Measurements from ENCODE around the gene CGB3.
"Not testable (repeated sequence)": the region's sequence is repeated elsewhere in the genome, so short reads cannot be mapped to it uniquely, and the experiment has no call there.

Gene CGB3

DNA sequence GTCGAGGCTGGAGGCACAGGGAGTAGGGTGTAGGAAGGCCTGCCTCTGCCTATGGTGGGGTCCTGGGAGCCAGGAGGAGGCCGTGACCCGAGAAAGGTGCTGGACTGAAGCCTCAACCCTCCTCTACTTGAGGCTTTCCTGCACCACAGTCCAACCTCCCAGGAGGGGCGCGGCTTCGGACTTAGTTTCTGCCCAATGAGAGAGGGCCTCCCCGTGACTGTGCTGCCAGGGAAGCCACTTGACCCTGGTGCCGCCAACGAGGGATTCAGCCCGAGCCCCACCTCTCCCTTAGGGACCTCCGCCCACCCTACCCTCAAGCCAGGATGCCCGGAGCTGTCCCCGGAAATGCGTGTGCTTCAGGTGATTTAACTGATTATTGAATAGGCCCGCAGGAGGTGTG lies at the start of gene CGB3:
TSS of gene CGB3 (minus strand) at position 101 of the 400 bp plus-strand sequence. CDS start 362 bp downstream, outside the sequence.
- H3K36me3 ChIP-seq (ENCODE audit: control insufficient read depth in 1 of 2, insufficient read depth in 2 of 2, low read length in 2 of 2); H3K9ac ChIP-seq (ENCODE audit: low read depth in 1 of 2, low read length in 2 of 2); H3K4me3 ChIP-seq (ENCODE audit: low read depth in 1 of 2, low read length in 2 of 2); H3K4me1 ChIP-seq (ENCODE audit: control insufficient read depth in 1 of 2, insufficient read depth in 2 of 2, low read length in 2 of 2); H3K9me3 ChIP-seq (ENCODE audit: control insufficient read depth in 1 of 2, low read length in 2 of 2); H3K27ac ChIP-seq (ENCODE audit: low read depth, low read length): not testable (repeated sequence)
- peaks cover 13% of the 10 kb centered on the region in 2 donors for H3K27me3 ChIP-seq (ENCODE audit: control insufficient read depth in 1 of 2, insufficient read depth in 2 of 2, low read length in 2 of 2)

DNA sequence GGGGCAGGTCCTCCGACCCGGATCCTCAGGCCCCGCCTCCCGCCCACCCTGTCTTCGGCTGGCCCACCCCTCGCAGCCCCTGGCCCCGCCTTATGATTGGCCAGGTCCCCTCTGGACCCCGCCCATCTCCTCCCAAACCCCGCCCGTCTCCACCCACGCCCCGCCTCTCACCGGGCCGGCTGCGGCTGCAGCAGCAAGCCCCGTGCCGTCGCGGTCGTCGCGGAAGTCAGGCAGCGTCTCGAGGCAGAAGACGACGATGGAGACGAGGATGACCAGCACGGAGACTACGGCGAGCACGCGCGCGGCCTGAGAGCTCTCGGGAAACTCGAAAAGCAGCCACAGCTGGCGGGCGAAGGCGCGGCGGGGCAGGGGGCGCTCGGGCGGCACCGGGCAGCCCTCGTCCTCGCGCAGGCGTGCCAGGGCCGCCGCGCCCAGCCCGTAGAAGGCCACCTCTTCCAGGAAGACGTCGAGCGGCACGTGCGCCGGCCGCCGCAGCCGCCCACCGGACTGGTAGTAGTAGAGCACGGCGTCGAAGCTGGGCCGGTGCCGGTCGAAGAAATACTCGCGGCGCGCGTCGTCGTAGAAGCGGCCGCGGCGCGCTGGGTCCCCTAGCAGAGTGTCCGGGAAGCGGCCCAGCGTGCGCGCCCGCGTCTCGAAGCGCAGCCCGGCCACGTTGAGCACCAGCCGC lies 47.9 kb upstream of the CGB3 start:
- no peaks in the 10 kb centered on the region for H3K9me3 ChIP-seq (ENCODE audit: control insufficient read depth in 1 of 2, low read length in 2 of 2)
- no peaks in the 10 kb centered on the region for H3K36me3 ChIP-seq (ENCODE audit: control insufficient read depth in 1 of 2, insufficient read depth in 2 of 2, low read length in 2 of 2)
- H3K4me3 ChIP-seq (ENCODE audit: low read depth in 1 of 2, low read length in 2 of 2) = no peak overlapping the region
- H3K27me3 ChIP-seq (ENCODE audit: control insufficient read depth in 1 of 2, insufficient read depth in 2 of 2, low read length in 2 of 2) = peaks cover 42 to 43% of the 10 kb centered on the region in 2 donors
- no peaks in the 10 kb centered on the region for H3K4me1 ChIP-seq (ENCODE audit: control insufficient read depth in 1 of 2, insufficient read depth in 2 of 2, low read length in 2 of 2)
- H3K9ac ChIP-seq (ENCODE audit: low read depth in 1 of 2, low read length in 2 of 2) = no peak overlapping the region
- no peak overlapping the region for H3K27ac ChIP-seq (ENCODE audit: low read depth, low read length)

DNA sequence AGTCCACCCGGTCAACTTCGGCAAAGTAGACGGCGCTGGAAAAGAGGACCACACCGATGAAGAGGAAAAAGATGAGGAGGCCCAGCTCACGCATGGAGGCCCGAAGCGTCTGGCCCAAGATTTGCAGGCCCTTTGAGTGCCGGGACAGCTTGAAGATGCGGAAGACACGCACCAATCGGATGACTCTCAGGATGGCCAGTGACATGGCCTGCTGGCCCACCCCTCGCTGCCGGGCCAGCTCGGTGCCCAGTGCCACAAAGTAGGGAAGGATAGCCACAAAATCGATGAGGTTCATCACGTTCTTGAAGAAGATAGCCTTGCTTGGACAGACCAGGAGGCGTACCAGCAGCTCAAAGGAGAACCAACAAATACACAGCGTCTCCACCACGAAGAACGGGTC lies 46.3 kb upstream of the CGB3 start:
- Histone ChIP-seq H3K4me3 (ENCODE audit: low read depth in 1 of 2, low read length in 2 of 2) (no peak overlapping the region), H3K27me3 (ENCODE audit: control insufficient read depth in 1 of 2, insufficient read depth in 2 of 2, low read length in 2 of 2) (peaks cover 53 to 57% of the 10 kb centered on the region in 2 donors), H3K9me3 (ENCODE audit: control insufficient read depth in 1 of 2, low read length in 2 of 2) (no peaks in the 10 kb centered on the region), H3K9ac (ENCODE audit: low read depth in 1 of 2, low read length in 2 of 2) (no peak overlapping the region), H3K27ac (ENCODE audit: low read depth, low read length) (no peak overlapping the region), H3K4me1 (ENCODE audit: control insufficient read depth in 1 of 2, insufficient read depth in 2 of 2, low read length in 2 of 2) (no peaks in the 10 kb centered on the region), H3K36me3 (ENCODE audit: control insufficient read depth in 1 of 2, insufficient read depth in 2 of 2, low read length in 2 of 2) (no peaks in the 10 kb centered on the region)

DNA sequence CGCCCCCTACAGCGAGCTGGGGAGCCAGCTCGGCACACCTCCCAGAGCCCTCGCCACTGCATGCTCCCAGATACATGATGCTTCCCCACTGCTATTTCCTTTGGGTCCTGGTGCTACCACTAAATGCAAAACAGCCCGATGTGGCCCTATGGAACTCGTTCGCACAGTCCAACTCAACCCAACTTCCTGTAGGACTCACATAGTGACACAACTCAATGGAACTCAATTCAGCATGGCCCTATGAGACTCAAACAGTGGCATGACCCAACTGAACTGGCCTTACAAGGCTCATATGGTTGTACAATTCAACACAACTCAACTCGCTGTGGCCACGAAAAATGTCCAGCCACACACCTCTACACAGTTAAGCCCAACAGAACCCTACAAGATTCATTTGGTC lies 44.9 kb upstream of the CGB3 start:
- H3K36me3 ChIP-seq (ENCODE audit: control insufficient read depth in 1 of 2, insufficient read depth in 2 of 2, low read length in 2 of 2) = no peaks in the 10 kb centered on the region
- no peaks in the 10 kb centered on the region for H3K4me1 ChIP-seq (ENCODE audit: control insufficient read depth in 1 of 2, insufficient read depth in 2 of 2, low read length in 2 of 2)
- H3K27me3 ChIP-seq (ENCODE audit: control insufficient read depth in 1 of 2, insufficient read depth in 2 of 2, low read length in 2 of 2) = peaks cover 54 to 59% of the 10 kb centered on the region in 2 donors
- H3K9ac ChIP-seq (ENCODE audit: low read depth in 1 of 2, low read length in 2 of 2) = no peak overlapping the region
- H3K4me3 ChIP-seq (ENCODE audit: low read depth in 1 of 2, low read length in 2 of 2) = no peak overlapping the region
- no peak overlapping the region for H3K27ac ChIP-seq (ENCODE audit: low read depth, low read length)
- H3K9me3 ChIP-seq (ENCODE audit: control insufficient read depth in 1 of 2, low read length in 2 of 2) = no peaks in the 10 kb centered on the region

DNA sequence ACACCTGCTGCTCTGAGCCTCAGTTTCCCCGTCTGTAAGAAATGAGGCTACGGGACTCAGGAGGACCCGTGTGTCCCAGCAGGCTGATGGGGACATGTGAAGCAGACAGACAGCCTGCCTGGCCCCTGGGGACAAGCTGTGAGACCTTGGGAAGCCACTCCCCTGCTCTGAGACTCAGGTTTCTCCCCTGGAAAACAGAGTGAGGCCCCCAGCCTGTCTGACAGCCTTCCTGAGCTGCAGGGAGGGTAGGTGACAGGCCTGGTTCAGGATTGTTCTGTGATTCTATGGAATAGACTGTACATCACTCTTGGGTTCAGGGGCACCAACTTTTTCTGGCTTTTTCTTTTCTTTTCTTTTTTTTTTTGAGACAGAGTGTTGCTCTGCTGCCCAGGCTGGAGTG lies 43.4 kb upstream of the CGB3 start:
- no peak overlapping the region for H3K9ac ChIP-seq (ENCODE audit: low read depth in 1 of 2, low read length in 2 of 2)
- no peaks in the 10 kb centered on the region for H3K36me3 ChIP-seq (ENCODE audit: control insufficient read depth in 1 of 2, insufficient read depth in 2 of 2, low read length in 2 of 2)
- H3K27me3 ChIP-seq (ENCODE audit: control insufficient read depth in 1 of 2, insufficient read depth in 2 of 2, low read length in 2 of 2) = peaks cover 43 to 48% of the 10 kb centered on the region in 2 donors
- no peak overlapping the region for H3K27ac ChIP-seq (ENCODE audit: low read depth, low read length)
- H3K9me3 ChIP-seq (ENCODE audit: control insufficient read depth in 1 of 2, low read length in 2 of 2) = no peaks in the 10 kb centered on the region
- H3K4me1 ChIP-seq (ENCODE audit: control insufficient read depth in 1 of 2, insufficient read depth in 2 of 2, low read length in 2 of 2) = no peaks in the 10 kb centered on the region
- no peak overlapping the region for H3K4me3 ChIP-seq (ENCODE audit: low read depth in 1 of 2, low read length in 2 of 2)

DNA sequence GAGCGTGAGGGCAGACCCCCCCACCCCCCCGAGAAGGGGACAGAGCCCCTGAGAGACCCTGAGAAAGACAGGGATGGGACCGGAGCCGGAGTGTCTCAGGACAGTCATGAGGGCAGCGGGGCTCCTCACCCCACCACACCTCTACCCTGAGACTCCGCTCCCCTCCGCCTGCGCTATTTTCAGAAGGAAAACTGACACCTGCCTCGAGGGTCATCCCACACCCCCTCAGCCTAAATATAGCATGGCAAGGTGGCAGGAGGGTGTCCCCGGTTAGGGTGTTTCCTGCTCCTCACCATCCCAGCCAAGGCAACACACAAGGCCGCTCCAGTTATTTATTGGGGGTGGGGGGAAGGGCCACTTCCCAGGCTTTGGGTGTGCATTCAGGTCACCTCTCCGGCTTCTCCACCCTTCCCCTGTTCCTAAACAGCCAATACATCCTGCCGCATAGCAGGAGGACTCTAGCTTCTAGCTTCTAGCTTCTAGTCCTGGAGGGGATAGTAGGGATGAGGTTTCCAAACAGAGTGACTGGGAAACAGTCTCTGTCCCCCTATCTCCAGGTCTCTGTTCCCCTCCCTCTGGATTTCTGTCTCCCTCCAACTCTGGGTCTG lies 41.9 kb upstream of the CGB3 start:
- no peaks in the 10 kb centered on the region for H3K9me3 ChIP-seq (ENCODE audit: control insufficient read depth in 1 of 2, low read length in 2 of 2)
- peaks cover 39 to 44% of the 10 kb centered on the region in 2 donors for H3K27me3 ChIP-seq (ENCODE audit: control insufficient read depth in 1 of 2, insufficient read depth in 2 of 2, low read length in 2 of 2)
- no peaks in the 10 kb centered on the region for H3K4me1 ChIP-seq (ENCODE audit: control insufficient read depth in 1 of 2, insufficient read depth in 2 of 2, low read length in 2 of 2)
- H3K36me3 ChIP-seq (ENCODE audit: control insufficient read depth in 1 of 2, insufficient read depth in 2 of 2, low read length in 2 of 2) = no peaks in the 10 kb centered on the region
- H3K4me3 ChIP-seq (ENCODE audit: low read depth in 1 of 2, low read length in 2 of 2) = no peak overlapping the region
- H3K27ac ChIP-seq (ENCODE audit: low read depth, low read length) = no peak overlapping the region
- no peak overlapping the region for H3K9ac ChIP-seq (ENCODE audit: low read depth in 1 of 2, low read length in 2 of 2)

DNA sequence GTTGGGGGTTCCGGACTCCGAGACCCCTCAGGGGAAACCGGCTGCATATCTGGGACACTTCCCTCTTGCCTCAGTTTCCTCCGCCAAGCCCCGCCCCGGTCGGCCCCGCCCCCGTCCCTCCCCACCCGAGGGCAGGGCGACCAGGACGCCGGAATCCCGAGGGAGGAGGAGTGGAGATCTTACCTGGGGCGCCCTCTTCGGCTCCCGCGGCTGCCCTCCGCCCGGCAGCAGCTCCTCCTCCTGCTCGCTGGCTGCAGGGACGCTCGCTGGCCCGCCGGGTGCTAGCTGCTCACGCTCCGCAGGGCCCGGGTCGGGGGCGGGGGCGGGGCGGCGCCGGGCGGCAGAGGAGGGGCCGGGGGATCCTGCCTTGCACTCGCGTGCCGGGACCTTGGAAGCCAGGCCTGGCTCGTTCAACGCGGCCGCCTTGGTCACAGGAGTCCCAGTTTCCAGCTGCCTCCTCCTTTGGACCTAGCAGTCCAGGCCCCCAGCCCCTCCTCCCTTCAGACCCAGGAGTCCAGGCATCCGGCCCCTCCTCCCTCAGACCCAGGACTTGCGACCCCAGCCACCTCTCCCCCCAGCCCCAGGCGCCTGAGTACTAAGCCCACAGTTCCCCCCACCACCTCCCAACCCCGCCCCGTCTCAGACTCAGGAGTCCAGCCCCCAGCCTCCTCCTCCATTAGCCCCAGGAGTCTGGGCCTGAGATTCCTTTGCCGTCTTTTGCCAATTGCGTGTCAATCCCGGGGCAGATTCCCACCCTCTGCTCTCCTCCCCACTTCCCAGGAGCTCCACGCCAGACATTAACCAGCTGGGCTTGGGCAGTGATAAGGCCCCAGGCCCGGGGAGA lies 40.9 kb upstream of the CGB3 start, which contains the start of gene NTF4:
TSS of gene NTF4 (minus strand) at position 51 of the 844 bp plus-strand sequence. CDS start 2,821 bp downstream, outside the sequence.
- peaks cover 34 to 36% of the 10 kb centered on the region in 2 donors for H3K27me3 ChIP-seq (ENCODE audit: control insufficient read depth in 1 of 2, insufficient read depth in 2 of 2, low read length in 2 of 2)
- H3K36me3 ChIP-seq (ENCODE audit: control insufficient read depth in 1 of 2, insufficient read depth in 2 of 2, low read length in 2 of 2) = no peaks in the 10 kb centered on the region
- no peak within 1 kb of the TSS for H3K4me3 ChIP-seq (ENCODE audit: low read depth in 1 of 2, low read length in 2 of 2)
- H3K9me3 ChIP-seq (ENCODE audit: control insufficient read depth in 1 of 2, low read length in 2 of 2) = no peaks in the 10 kb centered on the region
- no peaks in the 10 kb centered on the region for H3K4me1 ChIP-seq (ENCODE audit: control insufficient read depth in 1 of 2, insufficient read depth in 2 of 2, low read length in 2 of 2)
- H3K9ac ChIP-seq (ENCODE audit: low read depth in 1 of 2, low read length in 2 of 2) = no peak within 1 kb of the TSS
- H3K27ac ChIP-seq (ENCODE audit: low read depth, low read length) = no peak within 1 kb of the TSS

DNA sequence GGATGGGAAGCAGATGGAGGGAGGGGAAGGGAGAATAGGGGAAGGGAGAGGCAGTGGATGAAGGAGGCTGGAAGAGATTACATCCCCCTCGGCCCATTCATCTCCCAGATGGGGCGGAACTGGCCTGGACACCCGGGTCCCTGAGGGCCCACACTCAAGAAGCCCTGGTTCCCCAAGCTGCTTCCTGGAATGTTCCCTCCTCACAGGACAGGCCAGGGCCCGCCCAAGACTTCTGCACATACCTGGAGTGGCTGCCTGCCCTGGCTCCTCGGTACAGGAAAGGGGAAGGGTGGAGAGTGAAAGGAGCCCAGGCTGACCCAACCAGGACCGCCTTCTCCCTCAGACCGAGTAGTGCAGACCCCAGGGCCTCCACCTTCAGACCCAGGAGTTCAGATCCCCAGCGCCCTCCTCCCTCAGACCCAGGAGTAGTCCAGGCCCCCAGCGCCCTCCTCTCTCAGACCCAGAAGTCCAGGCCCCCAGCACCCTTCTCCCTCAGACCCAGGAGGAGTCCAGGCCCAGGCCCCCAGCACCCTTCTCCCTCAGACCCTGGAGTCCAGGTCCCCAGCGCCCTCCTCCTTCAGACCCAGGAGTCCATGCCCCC lies 40.0 kb upstream of the CGB3 start:
- no peaks in the 10 kb centered on the region for H3K4me1 ChIP-seq (ENCODE audit: control insufficient read depth in 1 of 2, insufficient read depth in 2 of 2, low read length in 2 of 2)
- no peak overlapping the region for H3K9ac ChIP-seq (ENCODE audit: low read depth in 1 of 2, low read length in 2 of 2)
- peaks cover 32 to 34% of the 10 kb centered on the region in 2 donors for H3K27me3 ChIP-seq (ENCODE audit: control insufficient read depth in 1 of 2, insufficient read depth in 2 of 2, low read length in 2 of 2)
- H3K27ac ChIP-seq (ENCODE audit: low read depth, low read length) = no peak overlapping the region
- no peaks in the 10 kb centered on the region for H3K36me3 ChIP-seq (ENCODE audit: control insufficient read depth in 1 of 2, insufficient read depth in 2 of 2, low read length in 2 of 2)
- H3K4me3 ChIP-seq (ENCODE audit: low read depth in 1 of 2, low read length in 2 of 2) = no peak overlapping the region
- H3K9me3 ChIP-seq (ENCODE audit: control insufficient read depth in 1 of 2, low read length in 2 of 2) = no peaks in the 10 kb centered on the region

DNA sequence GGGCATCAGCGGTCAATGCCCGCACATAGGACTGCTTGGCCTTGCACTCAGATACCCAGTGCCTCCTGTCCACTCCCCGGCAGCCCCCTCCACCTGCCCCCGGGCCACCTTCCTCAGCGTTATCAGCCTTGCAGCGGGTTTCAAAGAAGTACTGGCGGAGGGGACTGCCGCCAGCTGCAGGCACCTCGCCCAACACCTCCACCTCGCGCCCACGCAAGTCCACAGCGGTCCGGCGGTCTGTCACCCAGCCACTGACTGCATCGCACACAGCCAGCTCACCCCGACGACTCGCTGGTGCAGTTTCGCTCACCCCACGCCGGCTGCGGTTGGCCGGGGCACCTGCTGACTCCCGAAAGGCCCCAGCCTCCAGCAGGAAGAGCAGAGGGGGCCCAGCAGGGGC lies 37.3 kb upstream of the CGB3 start:
- H3K27ac ChIP-seq (ENCODE audit: low read depth, low read length) = no peak overlapping the region
- H3K9me3 ChIP-seq (ENCODE audit: control insufficient read depth in 1 of 2, low read length in 2 of 2) = no peaks in the 10 kb centered on the region
- H3K9ac ChIP-seq (ENCODE audit: low read depth in 1 of 2, low read length in 2 of 2) = no peak overlapping the region
- H3K27me3 ChIP-seq (ENCODE audit: control insufficient read depth in 1 of 2, insufficient read depth in 2 of 2, low read length in 2 of 2) = peaks cover 20 to 35% of the 10 kb centered on the region in 2 donors
- no peaks in the 10 kb centered on the region for H3K36me3 ChIP-seq (ENCODE audit: control insufficient read depth in 1 of 2, insufficient read depth in 2 of 2, low read length in 2 of 2)
- peaks cover 5 to 16% of the 10 kb centered on the region in 2 donors for H3K4me1 ChIP-seq (ENCODE audit: control insufficient read depth in 1 of 2, insufficient read depth in 2 of 2, low read length in 2 of 2)
- no peak overlapping the region for H3K4me3 ChIP-seq (ENCODE audit: low read depth in 1 of 2, low read length in 2 of 2)
